ENCODE results near the gene SPRR2F. TPM values are rescaled to one million over a fixed set of nuclear protein-coding genes. Genes with fewer than 3 reads are reported as not detected.

Gene SPRR2F
- total and polyA plus RNA-seq, 5 donors: 0.37 TPM; not detected in 4

GRCh38 chr1:153072806-153073726 lies 40.2 kb downstream of the SPRR2F start:
- intact Hi-C loops (cut with DNase I): no loop called here
- WGBS: 66% methylated on average over 5 of the region's 5 CpGs
- no peak for DNase-seq
- Histone ChIP-seq H3K9me3 (ENCODE audit: control insufficient read depth, low read length) (no peaks in the 10 kb centered on the region), H3K4me3 (ENCODE audit: low read length) (no peak overlapping the region), H3K27me3 (ENCODE audit: control insufficient read depth, insufficient read depth) (no peaks in the 10 kb centered on the region), H3K4me1 (ENCODE audit: control insufficient read depth, insufficient read depth, low read length) (no peaks in the 10 kb centered on the region), H3K27ac (ENCODE audit: low read length) (no peak overlapping the region)
- ATAC-seq: no peak

DNA sequence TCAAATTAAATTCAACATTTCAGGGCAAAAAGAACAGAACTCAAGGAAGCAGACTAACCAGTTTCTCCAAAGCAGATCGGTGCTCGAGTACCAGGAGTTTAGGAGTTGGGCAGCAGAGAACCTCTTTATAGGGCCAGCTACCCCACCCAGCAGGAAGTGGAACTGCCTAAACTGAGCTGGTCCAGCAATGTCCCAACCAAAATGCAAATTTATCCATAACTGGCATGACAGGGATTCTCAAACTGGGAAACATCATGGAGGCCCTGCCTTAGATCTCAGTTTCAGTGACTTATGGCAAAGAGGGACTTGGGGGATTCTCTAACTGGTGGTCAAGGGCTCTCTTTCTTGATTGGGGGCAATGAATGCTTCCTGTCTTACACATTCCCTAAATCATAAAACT lies 41.8 kb downstream of the SPRR2F start, which contains the start of gene SPRR2B:
Gene SPRR2B, minus strand, starts transcription at position 101 of the 400 bp plus-strand sequence. CDS start 772 bp downstream, outside the sequence.
- H3K4me3 ChIP-seq (ENCODE audit: low read length): no peak within 1 kb of the TSS
- intact Hi-C loops (cut with DNase I): no loop called here
- WGBS: 68% methylated on average over 2 of the region's 2 CpGs
- no peaks in the 10 kb centered on the region for H3K27me3 ChIP-seq (ENCODE audit: control insufficient read depth, insufficient read depth)
- H3K27ac ChIP-seq (ENCODE audit: low read length): no peak within 1 kb of the TSS
- no peaks in the 10 kb centered on the region for H3K9me3 ChIP-seq (ENCODE audit: control insufficient read depth, low read length)
- DNase-seq: no peak
- H3K4me1 ChIP-seq (ENCODE audit: control insufficient read depth, insufficient read depth, low read length): no peaks in the 10 kb centered on the region
- ATAC-seq: no peak

GRCh38 chr1:153070243-153070642 lies 43.1 kb downstream of the SPRR2F start:
- no peak overlapping the region for H3K27ac ChIP-seq (ENCODE audit: low read length)
- H3K4me1 ChIP-seq (ENCODE audit: control insufficient read depth, insufficient read depth, low read length): no peaks in the 10 kb centered on the region
- ATAC-seq (no peak), DNase-seq (no peak)
- intact Hi-C loops (cut with DNase I): no loop called here
- H3K9me3 ChIP-seq (ENCODE audit: control insufficient read depth, low read length): no peaks in the 10 kb centered on the region
- no peaks in the 10 kb centered on the region for H3K27me3 ChIP-seq (ENCODE audit: control insufficient read depth, insufficient read depth)
- H3K4me3 ChIP-seq (ENCODE audit: low read length): no peak overlapping the region
- WGBS: 52% methylated on average over 2 of the region's 2 CpGs

Other genes with a start within 250 kb of the SPRR2F start
- gene SMCP, start 235.2 kb downstream of the SPRR2F start, total RNA-seq: not detected
- not detected for gene SMCP, start 235.2 kb downstream of the SPRR2F start, polyA plus RNA-seq
- gene IVL, start 205.0 kb downstream of the SPRR2F start, total RNA-seq: not detected
- gene IVL, start 205.0 kb downstream of the SPRR2F start, polyA plus RNA-seq: not detected
- not detected for gene SPRR5, start 166.3 kb downstream of the SPRR2F start, total RNA-seq
- not detected for gene SPRR5, start 166.3 kb downstream of the SPRR2F start, polyA plus RNA-seq
- gene SPRR4, start 142.9 kb downstream of the SPRR2F start, total RNA-seq: not detected
- not detected for gene SPRR4, start 142.9 kb downstream of the SPRR2F start, polyA plus RNA-seq
- gene SPRR1A, start 129.4 kb downstream of the SPRR2F start, total RNA-seq: not detected
- not detected for gene SPRR1A, start 129.4 kb downstream of the SPRR2F start, polyA plus RNA-seq
- gene SPRR3, start 111.8 kb downstream of the SPRR2F start, total RNA-seq: not detected
- 0.50 TPM for gene SPRR3, start 111.8 kb downstream of the SPRR2F start, polyA plus RNA-seq
- gene SPRR1B, start 82.3 kb downstream of the SPRR2F start, total RNA-seq: not detected
- not detected for gene SPRR1B, start 82.3 kb downstream of the SPRR2F start, polyA plus RNA-seq
- gene SPRR2D, start 72.4 kb downstream of the SPRR2F start, total RNA-seq: not detected
- not detected for gene SPRR2D, start 72.4 kb downstream of the SPRR2F start, polyA plus RNA-seq
- not detected for gene SPRR2A, start 56.0 kb downstream of the SPRR2F start, total RNA-seq
- gene SPRR2A, start 56.0 kb downstream of the SPRR2F start, polyA plus RNA-seq: 0.14 TPM
- gene SPRR2B, start 41.9 kb downstream of the SPRR2F start, total RNA-seq: not detected
- not detected for gene SPRR2B, start 41.9 kb downstream of the SPRR2F start, polyA plus RNA-seq
- gene SPRR2E, start 19.0 kb downstream of the SPRR2F start, total RNA-seq: not detected
- not detected for gene SPRR2E, start 19.0 kb downstream of the SPRR2F start, polyA plus RNA-seq
- gene SPRR2G, start 37.4 kb upstream of the SPRR2F start, total RNA-seq: not detected
- not detected for gene SPRR2G, start 37.4 kb upstream of the SPRR2F start, polyA plus RNA-seq
- not detected for gene LELP1, start 89.9 kb upstream of the SPRR2F start, total RNA-seq
- gene LELP1, start 89.9 kb upstream of the SPRR2F start, polyA plus RNA-seq: not detected
- gene PRR9, start 104.1 kb upstream of the SPRR2F start, total RNA-seq: not detected
- gene PRR9, start 104.1 kb upstream of the SPRR2F start, polyA plus RNA-seq: not detected
- not detected for gene LORICRIN, start 146.2 kb upstream of the SPRR2F start, total RNA-seq
- gene LORICRIN, start 146.2 kb upstream of the SPRR2F start, polyA plus RNA-seq: not detected
- not detected for gene PGLYRP3, start 199.4 kb upstream of the SPRR2F start, total RNA-seq
- not detected for gene PGLYRP3, start 199.4 kb upstream of the SPRR2F start, polyA plus RNA-seq
- not detected for gene PGLYRP4, start 235.3 kb upstream of the SPRR2F start, total RNA-seq
- not detected for gene PGLYRP4, start 235.3 kb upstream of the SPRR2F start, polyA plus RNA-seq
- gene S100A9, start 244.3 kb upstream of the SPRR2F start, total RNA-seq: 100 to 1,000 TPM in 3 of 4 donors, 10 to 100 TPM in 1; 48.6 to 167 (median 142) TPM
- gene S100A9, start 244.3 kb upstream of the SPRR2F start, polyA plus RNA-seq: 69.9 TPM

Measured in right cardiac atrium (tissue), 5 donors.